SH-SY5Y (cell line): ENCODE data around the gene HHIP.

Experiments
- GATA2 ChIP-seq: IDR thresholded peaks from 2 replicates; pipeline ENCODE4 v1.6.1; 2011; ENCODE audit warnings: mild to moderate bottlenecking, low read depth, low read length
- GATA3 ChIP-seq: IDR thresholded peaks from 2 replicates; pipeline ENCODE4 v1.6.1; 2011; ENCODE audit warnings: low read depth, mild to moderate bottlenecking, low read length, moderate library complexity

DNA sequence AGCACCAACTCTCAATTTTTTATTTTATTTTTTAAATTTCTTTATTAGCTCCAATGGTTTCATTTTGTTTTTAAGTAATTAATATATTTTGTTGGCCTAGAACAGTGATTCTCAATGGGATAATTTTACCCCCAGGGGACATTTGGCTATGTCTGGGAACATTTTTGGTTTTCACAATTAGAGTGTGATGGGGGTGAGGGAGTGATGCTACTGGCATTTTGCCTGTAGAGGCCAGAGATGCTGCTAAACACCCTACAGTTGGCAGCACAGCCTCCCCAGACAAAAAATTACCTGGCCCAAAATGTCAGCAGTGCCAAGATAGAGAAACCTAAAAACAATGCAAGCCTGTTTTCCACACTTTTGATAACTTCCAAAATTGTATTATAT lies 64.6 kb downstream of the HHIP start:
- no peak for TF ChIP-seq GATA3
- TF ChIP-seq GATA2 = no peak
